Measurements from ENCODE around the gene LIMCH1.

DNA sequence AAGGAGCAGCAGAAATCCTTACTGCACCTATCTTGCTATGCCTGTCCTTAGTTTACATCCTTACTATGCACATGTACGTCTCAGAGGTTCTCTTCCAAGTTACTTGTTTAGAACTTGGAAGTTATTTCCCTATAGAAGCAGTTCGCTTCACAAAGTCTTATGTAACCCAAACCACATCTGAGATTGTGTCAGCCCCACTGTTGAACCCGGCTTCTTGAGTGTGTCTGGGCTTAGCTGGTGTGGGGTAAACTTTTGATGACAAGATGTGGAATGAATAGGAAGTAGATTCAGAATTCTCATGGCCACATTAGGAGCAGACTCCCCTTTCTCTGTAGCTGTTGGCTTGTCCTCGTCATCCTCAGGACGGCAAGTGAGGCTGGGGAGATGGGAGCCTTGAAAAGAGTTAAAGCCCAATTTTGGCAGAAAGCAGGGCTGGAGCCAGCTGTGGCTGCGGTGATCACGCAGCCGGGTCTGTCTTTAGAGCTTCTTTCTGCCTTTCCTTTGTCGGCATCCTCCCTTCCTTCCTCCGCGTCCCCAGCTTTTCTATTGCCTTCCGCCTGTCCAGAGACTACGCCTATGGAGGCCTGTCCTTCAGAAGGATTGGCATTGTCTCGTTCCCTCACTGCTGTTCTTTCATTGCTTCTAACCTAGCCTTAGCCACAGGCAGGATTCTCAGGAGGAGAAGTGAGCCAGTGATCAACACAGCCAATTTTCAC lies 23.0 kb upstream of the LIMCH1 start:
- TF ChIP-seq, protein P1, sequence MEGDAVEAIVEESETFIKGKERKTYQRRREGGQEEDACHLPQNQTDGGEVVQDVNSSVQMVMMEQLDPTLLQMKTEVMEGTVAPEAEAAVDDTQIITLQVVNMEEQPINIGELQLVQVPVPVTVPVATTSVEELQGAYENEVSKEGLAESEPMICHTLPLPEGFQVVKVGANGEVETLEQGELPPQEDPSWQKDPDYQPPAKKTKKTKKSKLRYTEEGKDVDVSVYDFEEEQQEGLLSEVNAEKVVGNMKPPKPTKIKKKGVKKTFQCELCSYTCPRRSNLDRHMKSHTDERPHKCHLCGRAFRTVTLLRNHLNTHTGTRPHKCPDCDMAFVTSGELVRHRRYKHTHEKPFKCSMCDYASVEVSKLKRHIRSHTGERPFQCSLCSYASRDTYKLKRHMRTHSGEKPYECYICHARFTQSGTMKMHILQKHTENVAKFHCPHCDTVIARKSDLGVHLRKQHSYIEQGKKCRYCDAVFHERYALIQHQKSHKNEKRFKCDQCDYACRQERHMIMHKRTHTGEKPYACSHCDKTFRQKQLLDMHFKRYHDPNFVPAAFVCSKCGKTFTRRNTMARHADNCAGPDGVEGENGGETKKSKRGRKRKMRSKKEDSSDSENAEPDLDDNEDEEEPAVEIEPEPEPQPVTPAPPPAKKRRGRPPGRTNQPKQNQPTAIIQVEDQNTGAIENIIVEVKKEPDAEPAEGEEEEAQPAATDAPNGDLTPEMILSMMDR (IDR thresholded peaks at IDR 0.05): no peak
- no peak for TF ChIP-seq POLR2AphosphoS5 (IDR thresholded peaks at IDR 0.05)
